GM12873 (cell line): ENCODE measurements around the gene PDLIM5.

Experiments
- CTCF ChIP-seq: IDR thresholded peaks from 2 replicates; pipeline ENCODE4 v1.5.1; 2012; ENCODE audit warnings: low read depth, mild to moderate bottlenecking, moderate library complexity, low read length, control low read depth; ENCODE audit not compliant: insufficient read depth; ENCODE audit errors: missing control alignments

PDLIM5 gene

GRCh38 chr4:94441838-94442237, 9.9 kb upstream of the PDLIM5 start:
- TF ChIP-seq CTCF: no peak

GRCh38 chr4:94442251-94442650, 9.5 kb upstream of the PDLIM5 start:
- TF ChIP-seq CTCF: no peak

- TF ChIP-seq CTCF: no peak
Observed at GRCh38 chr4:94446386-94446785, 5.4 kb upstream of the PDLIM5 start.

- no peak for TF ChIP-seq CTCF
Observed at GRCh38 chr4:94447754-94448411, 3.9 kb upstream of the PDLIM5 start.

- TF ChIP-seq CTCF: no peak
Observed at GRCh38 chr4:94448815-94449375, 2.8 kb upstream of the PDLIM5 start.

- no peak for TF ChIP-seq CTCF
Observed at GRCh38 chr4:94451051-94451694, 569 bp upstream of the PDLIM5 start.

- no peak for TF ChIP-seq CTCF
Observed at GRCh38 chr4:94452476-94453371, 982 bp downstream of the PDLIM5 start.
